Kidney tubule cell (primary cell): ENCODE data around the gene KIAA0930.
"Not testable (repeated sequence)": the region's sequence is repeated elsewhere in the genome, so short reads cannot be mapped to it uniquely, and the experiment has no call there.

ENCODE experiments used
- DNase-seq: peaks from one replicate; pipeline ENCODE4 v3.0.0-alpha.2; 2018; ENCODE audit warnings: low spot score

Gene KIAA0930

DNA sequence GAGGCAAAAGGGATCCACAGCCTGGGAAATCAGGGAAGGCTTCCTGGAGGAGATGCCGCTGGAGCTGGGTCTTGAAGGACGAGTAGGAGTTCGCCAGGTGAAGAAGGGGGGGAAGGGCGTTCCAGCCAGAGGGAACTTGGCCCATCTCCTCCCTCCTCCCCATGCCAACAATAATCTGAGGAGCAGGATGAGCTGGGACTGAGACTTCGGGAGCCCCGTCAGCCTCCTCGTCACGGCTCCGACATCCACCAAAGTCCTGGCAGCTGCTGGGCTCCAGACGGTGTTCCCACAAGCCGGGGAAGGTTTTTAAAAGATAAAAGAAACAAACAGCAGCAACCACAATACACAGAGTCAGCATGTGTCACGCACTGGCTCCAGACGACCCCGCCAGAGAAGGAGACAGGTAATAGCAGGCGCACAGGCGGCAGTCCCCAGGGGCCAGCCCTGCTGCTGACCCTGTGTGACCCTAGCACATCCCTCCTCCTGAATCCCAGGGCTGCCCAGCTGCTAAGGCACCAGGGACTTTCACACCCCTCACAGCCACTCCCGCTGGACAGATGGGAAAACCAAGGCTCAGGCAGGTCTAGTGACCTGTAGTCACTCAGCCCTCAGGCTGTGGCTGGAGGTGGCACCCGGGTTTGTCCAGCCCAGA, 39.7 kb downstream of the KIAA0930 start:
- no peak for DNase-seq

DNA sequence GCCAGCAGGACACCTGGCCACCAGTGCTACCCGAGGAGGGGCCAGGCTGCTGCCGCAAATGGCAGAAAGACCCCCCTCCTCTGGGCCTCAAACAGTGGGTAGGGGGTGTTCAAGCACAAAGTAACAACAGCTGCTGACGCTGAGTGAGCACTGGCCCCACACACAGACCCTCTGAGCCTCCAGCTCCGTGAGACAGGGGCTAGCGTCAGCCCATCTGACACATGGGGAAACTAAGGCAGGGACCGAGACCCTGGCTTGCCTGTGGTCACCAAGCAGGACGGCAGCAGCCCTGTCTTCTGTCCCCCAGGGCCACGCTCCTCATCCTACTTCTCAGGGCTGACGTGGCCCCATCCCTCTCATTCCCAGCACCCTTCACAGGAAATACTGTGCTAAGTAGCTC, 40.5 kb downstream of the KIAA0930 start:
- no peak for DNase-seq

DNA sequence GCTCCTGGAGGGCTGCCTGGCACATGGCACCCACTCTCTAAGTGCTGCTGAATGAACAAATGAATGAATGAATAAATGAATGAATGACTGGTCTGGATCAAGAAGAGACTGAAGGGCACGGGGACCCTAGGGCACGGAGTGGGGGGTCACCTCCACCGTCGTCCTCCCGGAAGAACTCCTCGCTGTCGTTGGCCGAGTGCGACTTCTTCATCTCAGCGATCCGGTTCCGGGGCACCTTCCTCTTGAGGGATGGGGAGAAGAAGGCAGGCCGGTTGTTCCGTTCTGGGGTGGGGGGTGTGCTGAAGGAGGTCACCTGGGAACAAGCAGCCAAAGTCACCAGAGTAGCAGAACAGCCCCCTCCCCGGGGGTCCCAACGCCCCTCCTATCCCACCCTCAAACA, 41.0 kb downstream of the KIAA0930 start:
- DNase-seq: no peak

DNA sequence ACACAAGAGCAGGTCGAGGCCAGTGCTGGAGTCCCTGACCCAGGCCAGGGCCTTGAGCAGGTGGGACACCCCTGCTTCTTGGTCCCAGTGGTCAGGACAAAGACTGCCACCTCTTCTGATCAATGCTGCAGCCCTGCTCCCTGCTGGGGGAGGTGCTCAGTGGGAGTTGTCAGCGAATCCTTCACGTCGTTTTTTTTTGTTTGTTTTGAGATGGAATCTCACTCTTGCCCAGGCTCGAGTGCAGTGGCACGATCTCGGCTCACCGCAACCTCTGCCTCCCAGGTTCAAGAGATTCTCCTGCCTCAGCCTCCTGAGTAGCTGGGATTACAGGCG, 42.3 kb downstream of the KIAA0930 start:
- DNase-seq: no peak

DNA sequence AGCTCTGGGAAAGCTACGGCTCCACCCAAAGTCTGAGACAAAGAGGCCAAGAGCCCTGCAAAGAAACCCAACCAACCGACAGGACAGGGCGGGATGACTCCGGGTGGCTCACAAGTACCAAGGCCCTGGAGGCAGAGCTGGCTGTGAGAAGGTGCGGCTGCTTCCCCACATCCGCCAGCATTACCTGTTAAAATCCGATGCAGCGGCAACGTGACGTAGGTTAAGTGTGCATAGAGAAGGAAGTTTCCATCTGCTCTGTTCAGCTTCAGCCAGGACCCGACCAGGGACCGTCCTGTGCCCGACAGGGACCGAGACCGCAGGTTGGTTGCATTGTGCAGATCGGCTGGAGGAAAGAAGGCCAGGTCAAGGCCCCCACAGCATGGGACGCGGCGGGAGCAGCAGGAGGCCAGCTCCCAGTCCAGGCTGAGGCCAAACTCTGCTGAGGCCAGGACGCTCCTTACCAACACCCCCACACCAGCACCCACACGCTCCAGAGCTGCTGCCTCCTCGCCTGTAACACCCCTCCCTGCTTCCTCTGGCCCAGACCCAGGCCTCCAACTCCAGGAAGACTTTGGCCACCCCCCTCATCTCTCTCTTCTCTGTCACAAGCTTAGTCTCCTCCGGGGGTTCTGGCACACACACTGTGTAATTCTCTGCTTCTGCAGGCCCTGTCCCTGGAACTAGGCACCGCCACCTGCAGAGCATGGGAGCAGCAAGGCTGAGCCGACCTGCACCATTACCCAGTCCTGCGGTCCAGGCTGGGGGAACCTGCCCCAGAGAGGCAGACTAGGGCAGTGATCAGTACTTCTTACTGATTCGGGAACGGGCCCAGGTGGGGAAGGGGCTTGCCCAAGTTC, 42.9 kb downstream of the KIAA0930 start:
- no peak for DNase-seq

DNA sequence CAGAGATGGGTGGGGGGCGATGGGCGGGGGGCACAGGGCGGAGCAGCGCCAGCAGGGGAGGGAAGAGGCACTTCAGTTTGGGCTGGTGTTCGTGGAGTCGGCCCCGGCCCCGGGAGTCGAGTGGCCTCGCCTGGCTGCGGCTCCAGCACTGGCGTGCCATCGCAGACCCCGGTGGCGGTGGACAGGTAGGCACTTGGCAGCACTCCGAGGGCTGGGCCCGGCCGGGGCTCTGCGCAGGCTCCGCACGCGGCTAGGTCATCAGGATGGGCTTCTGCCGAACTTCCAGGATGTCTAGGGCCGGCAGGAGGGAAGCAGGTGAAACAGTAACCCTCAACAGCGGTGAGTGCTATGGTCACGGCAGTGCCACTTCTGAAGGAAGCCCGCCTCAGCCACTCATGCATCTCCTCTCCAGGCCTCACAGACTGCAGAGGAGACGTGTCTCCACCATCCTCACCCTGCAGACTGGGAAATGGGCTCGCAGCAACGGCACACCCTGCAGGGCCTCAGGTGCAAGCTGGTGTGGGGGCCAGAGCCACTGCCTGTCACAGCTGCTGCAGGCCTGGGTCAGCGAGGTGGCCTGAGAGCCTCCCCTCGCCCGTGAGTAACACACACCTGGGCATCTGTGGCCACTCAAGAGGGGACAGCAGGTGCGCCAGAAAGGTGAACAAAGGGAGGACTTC, 43.6 kb downstream of the KIAA0930 start:
- no peak for DNase-seq

DNA sequence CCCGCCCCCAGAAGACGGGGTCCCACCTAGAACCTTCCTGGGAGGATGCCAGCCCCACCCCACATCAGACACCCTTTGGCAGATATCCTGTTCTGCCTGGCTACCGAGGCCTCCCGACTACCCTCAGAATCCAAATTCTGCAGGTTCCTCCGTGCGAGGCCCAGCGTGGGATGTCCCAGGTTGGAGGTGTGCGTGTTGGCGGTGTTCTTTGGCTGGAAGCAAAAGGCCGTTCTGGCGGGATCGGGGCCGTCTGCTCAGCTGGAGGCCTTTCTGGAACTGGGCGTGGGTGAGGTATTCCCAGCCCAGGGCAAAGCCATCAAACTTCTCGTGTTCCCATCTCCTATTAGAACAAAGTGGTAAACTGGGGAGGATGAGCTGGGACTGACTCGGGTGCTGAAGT, 44.4 kb downstream of the KIAA0930 start:
- DNase-seq: no peak

DNA sequence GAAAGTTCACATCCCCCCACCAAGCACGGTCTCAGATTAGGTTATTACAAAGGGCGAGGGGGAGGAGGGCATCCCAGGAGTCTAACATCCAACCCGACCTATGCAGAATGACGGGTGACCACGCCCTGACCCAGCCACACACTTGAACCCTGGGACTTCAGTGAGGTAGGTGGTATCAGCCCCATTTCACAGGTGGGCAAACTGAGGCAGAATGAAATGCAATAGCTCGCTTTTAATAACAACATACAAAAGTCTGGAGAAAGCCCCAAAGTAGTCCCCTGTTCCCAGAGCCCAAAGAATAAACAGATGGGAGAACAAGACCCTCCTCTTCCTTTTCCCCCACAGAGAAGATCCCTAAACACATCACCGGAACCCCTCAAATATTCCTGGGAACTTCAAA, 45.1 kb downstream of the KIAA0930 start:
- no peak for DNase-seq

DNA sequence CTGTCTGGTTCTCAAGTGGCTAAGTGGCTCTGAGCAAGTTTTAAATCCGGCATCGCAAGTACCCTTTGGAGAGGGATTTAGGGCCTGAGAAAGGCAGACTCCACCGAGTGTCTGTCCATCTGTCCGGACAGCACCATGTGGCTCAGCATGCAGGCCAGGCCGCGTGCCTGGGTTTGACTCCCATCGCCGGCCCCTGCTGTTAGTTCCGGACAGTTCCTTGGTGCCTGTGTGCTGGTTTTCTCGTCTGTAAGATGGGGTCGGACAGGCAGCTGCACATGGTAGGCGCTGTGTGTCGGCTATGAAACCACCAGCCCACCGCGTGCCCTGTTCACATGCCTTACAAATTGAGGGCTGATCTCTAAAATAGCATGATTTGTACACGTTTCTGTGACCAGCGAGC, 46.0 kb downstream of the KIAA0930 start:
- DNase-seq: no peak

DNA sequence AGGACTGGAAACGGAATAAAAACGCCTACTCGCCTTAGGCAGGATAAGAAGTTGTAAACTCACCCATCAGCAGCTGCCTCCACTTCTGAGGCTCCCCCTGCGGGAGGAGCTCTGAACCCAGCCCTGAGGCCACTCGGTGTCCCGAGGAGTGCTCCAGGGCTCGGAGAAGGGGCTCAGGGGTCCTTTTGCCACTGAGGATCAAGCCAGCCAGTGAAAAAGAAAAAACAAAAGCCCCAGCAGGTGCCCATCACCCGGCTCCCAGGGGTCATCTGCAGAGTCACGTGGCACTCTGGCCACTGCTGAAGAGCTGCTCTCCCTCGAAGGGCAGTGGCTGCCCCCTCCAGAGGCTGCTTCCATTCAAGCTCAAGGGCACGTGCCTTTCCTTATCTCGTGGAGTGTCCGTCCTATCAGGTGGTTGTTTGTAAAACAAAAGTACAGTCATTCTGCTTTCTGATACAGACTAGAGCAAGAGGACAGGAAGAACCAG, 48.0 kb downstream of the KIAA0930 start:
- no peak for DNase-seq

DNA sequence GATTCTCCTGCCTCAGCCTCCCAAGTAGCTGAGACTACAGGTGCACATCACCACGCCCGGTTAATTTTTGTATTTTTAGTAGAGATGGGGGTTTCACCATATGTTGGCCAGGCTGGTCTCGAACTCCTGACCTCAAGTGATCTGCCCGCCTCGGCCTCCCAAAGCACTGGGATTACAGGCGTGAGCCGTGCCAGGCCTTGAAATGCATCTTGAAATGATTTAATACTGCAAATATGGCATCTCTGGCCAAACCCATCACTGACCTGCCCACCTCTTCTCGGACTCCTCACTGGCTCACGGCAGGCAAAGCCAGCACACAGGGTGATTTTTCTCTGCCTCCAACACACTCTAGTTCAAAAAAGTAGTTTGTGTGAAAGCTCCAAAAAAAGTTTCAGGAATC, 48.9 kb downstream of the KIAA0930 start:
- DNase-seq: not testable (repeated sequence)

DNA sequence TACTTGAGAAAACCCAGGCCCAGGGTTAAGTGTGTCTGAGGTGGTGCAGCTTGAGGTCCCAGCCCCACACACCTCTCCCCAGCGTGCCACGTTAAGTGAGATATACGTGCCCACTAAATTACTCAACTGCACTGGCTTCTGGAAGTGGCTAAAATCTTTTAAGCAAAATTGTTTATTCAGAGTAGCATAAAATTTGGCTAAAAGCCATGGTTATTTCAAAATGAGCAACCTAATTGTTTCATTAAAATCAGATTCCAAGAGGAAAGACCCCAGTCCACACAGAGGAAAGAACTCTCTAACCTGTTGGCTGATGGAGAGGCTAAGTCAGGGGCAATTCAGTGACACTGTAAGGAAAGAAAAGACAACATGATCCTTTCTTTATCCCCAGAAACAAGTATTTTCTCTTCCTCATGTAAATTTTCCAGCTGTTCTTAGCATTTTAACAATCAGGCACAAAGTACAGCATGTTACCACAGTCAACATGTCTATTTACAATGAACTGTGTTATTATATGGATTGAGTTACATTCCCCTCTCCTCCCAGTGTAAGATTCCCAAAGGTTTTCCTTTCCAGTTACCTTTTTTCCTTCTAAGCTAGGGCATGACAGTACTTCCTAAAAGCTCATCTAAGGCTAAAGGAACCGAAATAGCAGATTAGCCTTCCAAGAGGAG, 50.4 kb downstream of the KIAA0930 start:
- no peak for DNase-seq

DNA sequence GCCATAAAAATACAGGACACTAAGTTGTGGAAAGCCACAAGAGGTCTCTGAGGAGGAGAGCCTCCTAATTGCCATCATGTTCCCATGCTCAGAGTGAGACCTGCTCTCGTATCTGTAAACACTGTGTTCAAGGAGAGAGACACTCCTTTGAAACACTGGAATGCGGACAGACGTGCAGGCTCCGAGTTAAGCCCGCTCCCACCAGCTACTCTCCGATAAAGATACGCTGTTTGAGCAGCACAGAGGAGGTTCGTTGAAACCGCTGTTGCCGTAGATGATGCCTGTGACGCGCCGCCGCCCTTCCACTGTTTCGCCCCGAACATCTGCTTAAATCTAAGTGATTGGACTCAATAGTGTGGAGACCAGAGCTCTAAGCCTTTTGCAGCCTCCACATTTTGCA, 51.9 kb downstream of the KIAA0930 start:
- DNase-seq: no peak

DNA sequence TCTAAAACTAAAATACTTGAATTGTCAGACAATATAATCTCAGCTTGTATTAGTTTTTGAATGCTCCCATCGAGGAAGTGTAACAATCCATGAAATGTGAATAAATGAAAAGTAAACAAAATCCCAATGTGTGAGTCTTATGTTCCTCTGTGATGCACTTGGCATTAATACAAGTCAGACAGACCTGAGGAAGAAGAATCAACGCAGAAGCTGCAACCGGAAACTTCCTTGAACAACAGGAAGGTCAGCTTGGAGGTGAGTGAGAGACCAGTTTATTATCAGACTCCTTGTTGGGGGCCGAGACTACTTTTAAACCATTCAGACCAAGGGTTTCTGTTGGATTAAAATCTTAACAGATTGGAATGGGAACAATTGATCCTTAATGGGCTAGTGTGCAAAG, 52.8 kb downstream of the KIAA0930 start:
- no peak for DNase-seq

DNA sequence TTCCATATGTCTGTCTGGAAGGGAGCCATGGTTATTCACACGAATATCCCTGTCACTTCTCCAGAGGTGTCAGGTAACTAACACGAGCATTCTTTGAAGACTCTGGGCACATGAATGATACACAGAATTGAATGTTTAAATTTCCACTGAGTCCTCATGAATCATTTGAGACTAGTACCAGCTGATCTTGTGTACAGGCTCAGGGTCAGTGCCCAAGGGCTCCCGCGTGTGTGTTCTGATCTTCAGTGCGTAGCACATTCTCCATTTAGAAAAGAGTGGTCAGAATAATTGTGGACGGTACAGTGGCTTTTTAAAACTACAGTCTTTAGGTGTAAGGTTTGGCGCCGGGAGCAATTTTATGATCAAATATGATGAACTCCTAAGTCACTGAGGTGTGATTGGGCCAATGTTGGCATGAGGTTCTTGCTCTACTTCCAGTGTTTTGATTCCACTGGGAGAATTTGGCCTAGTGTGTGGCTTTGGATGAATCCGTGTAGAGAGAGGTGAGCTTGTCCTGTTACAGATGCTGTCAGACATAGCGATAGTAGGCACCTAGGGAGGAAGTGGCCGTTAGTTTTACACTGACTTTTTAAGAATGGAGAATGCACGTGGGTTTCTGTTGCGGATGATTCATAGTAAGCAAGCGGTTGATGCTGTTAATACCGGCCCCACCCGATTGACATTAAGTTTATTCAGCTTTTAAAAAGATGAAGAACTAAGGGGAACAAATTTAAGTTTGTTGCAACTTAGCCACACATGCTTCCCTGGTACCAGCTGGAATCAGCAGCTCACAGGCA, 54.8 kb downstream of the KIAA0930 start:
- no peak for DNase-seq

DNA sequence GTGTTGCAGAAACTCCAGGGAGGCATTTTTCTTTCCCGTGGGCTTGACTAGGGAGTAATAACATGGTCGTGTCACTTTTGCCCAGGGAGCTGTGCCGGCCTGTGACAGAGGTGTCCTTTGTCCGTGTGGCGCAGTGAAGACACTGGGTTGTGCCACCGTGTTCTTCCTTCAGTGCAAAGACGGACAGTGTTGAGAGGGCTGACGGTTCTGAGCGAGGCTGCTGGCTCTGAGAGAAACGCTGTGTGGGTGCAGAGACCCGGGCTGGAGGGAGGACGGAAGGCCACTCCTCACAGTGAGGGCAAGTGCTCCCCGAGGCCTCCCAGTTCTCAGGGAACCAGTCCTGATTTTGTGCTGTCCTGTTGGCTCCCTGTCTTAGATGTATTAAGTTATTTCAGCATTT, 56.7 kb downstream of the KIAA0930 start:
- no peak for DNase-seq

DNA sequence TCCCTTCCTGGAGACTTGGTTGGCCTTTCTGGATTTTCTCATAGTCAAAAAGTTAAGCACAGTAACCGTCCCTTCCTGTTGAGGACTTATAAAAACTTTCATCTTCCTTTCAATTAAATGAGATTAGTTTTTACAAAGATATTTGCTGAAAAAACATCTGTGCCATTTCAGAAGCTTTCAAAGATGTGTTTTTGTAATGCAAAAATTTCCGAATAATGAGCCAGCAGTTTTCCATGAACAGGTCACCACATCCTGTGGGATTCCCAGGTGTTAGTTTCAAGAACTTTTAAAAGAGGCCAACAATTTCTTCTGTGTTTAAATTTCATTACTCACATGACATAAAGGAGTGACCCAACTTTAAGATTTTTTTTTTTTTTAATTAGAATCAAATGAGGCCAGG, 58.9 kb downstream of the KIAA0930 start:
- DNase-seq: no peak

DNA sequence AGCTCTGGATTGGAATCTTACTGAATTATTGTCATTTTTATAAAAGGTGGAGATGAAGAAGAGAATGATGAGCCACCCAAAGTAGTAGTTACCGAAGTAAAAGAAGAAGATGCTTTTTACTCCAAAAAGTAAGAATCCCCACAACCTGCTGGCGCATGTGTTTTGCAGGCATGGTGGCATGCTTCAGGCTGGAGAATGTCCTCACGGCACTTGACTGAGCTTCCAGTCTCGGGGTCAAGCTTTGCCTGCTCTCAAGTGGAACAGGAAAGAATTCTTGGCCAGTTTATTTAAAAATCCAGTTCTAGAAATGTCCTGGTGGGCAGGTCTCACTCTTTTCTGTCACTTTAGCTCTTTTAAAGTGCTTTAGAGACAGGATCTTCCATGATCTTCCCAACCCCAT, 59.5 kb downstream of the KIAA0930 start:
- DNase-seq: no peak

DNA sequence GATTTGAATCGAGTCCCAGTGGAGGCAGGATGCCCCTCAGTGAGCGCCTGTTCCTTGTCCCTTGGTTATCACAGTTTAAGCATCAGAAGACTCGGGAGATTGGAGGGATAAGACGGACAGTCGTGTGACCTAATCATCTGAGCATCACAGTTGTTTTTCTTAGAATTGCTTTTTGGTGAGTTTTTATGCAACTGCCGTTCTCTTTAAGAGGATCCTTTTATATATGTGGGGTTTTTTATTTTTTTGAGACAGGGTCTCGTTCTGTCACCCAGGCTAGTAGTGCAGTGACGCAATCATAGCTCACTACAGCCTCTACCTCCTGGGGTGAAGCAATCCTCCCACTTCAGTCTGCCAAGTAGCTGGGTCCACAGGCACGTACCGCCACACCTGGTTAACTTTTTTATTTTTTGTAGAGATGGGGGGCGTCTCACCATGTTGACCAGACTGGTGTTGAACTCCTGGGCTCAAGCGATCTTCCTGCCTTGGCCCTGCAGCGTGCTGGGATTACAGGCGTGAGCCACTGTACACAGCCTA, 60.5 kb downstream of the KIAA0930 start:
- DNase-seq: no peak

DNA sequence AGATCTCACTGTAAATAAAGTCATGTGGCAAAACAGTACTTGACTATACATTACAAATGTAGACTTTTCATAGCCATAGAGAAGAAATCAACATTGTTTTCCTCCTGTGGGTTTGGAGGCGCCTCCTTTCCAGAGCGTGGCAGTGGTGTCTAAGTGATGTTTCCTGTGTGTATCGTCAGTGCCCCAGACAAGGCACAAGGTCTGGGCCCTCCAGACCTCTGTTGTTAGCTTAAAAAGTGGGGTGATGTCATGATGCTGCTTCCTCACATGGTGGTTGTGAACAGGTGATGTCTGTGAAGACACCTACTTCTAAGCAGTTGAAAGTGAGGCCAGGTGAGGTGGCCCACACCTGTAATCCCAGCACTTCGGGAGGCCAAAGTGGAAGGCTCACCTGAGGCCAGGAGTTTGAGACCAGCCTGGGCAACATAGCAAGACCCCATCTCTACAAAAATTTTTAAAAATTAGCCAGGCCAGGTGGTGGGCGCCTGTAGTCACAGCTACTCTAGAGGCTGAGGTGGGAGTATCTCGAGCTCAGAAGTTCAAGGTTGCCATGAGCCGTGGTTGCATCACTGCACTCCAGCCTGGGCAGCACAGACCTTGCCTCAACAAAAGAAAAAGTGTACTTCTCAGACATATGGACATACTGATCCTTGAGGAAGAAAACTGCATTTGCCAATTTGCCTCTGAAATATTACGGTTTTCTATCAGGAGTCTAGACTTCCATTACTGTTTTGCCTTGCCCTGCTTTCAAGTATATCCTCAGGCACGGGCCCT, 61.2 kb downstream of the KIAA0930 start:
- no peak for DNase-seq
